SK-N-SH (cell line): ENCODE data around the gene MYLK.

ENCODE experiments used
- CTCF ChIP-seq: fragments of 200-600 bp; sonication (generic); IDR thresholded peaks from 2 replicates; pipeline ENCODE4 v1.6.1; 2017; ENCODE audit warnings: antibody characterized with exemption, mild to moderate bottlenecking, moderate library complexity
- EP300 ChIP-seq, 2 experiments: IDR thresholded peaks; 2 replicates each; pipeline versions ENCODE4 v1.4.0 to v1.6.1; 2012; ENCODE audit warnings: borderline replicate concordance in 1 of 2, low read depth in 1 of 2, low read length in 1 of 2
- FOXJ3 ChIP-seq: sonication (generic); formaldehyde crosslinking; IDR thresholded peaks from 2 replicates; pipeline ENCODE4 v1.5.1; 2020; ENCODE audit warnings: mild to moderate bottlenecking, missing genetic modification reagents
- FOXM1 ChIP-seq: IDR thresholded peaks from 2 replicates; pipeline ENCODE4 v1.4.0; 2012; ENCODE audit warnings: low read depth, mild to moderate bottlenecking
- RAD21 ChIP-seq: IDR thresholded peaks from 2 replicates; pipeline ENCODE4 v1.6.1; 2012; ENCODE audit warnings: mild to moderate bottlenecking, low read length
- TAF1 ChIP-seq: IDR thresholded peaks from 2 replicates; pipeline ENCODE4 v1.6.1; 2012; ENCODE audit warnings: low read depth, mild to moderate bottlenecking, low read length, moderate library complexity, borderline replicate concordance
- USF2 ChIP-seq: fragments of 150-350 bp; IDR thresholded peaks from 2 replicates; pipeline ENCODE4 v1.6.1; 2017; ENCODE audit warnings: antibody characterized with exemption, low read length, low read depth, borderline replicate concordance
- ZBTB33 ChIP-seq: IDR thresholded peaks from 2 replicates; pipeline ENCODE4 v1.4.0; 2012; ENCODE audit warnings: low read depth, borderline replicate concordance

GRCh38 chr3:123737168-123737567, 147.0 kb downstream of the MYLK start:
- no peak for TF ChIP-seq CTCF
- no peak for TF ChIP-seq FOXJ3
- TF ChIP-seq TAF1 = no peak
- TF ChIP-seq RAD21 = no peak
- no peak for TF ChIP-seq ZBTB33
- no peak for TF ChIP-seq FOXM1
- no peak for TF ChIP-seq USF2
- no peak for TF ChIP-seq EP300 (IDR thresholded peaks at IDR 0.05; ENCODE audit: borderline replicate concordance in 1 of 2, low read depth in 1 of 2, low read length in 1 of 2)
